Measurements from ENCODE around the gene LRRFIP1.

The LRRFIP1 gene

DNA sequence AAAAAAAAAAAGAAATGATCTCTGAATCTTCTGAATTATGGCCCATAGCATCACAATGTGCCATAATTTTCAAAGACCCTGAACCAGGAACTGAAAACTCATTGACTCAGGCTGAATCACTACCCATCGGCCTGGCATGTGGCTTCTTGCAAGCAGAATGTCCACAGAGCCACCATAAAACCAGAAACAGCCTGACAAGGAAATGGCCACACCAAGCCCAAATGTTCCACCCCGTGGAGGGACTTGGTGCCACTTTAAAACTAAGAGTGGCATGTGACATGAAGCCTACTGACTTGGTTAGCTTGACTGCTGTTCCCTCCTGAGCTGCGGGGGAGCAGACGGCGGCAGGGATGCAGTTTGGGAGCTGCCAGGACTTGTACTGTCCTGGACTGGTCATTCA lies 100.0 kb downstream of the LRRFIP1 start:
- no peak for DNase-seq

DNA sequence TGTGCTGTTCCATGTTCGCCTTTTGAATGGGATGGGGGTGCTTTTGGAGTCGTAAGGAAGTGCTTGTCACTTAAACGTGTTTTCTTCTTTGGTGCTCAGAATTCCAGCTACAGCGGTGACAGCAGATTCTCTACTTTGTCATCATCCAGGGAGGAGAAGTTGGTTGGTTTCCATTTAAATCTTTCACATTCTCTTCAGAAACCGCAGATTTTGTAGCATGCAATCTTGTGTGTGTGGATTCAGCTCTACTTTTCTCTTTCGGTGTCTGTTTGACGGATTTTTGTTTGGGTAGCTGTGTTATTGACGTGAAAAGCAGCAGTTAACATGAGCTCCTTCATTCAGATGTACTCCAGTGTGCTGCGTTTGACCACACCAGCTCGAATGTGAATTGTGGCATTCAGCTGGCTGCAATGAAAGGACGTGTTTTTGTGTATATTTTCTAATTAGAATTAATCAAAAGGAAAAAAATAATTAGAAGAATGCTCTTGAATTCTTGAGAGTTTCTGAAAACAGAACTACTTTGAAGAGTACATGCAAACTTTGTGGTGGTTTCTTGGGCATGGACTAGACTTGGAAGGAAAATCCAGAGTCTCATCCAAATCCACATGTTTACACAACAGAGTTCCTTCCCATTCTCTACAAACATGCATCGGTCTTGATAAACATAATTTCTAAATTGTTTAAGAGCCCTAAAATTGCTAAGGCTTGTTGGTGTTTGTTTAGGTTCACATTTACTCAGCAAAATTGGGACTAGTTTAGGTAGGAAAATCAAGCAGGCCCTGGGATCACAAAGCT lies 102.5 kb downstream of the LRRFIP1 start:
- DNase-seq = no peak

DNA sequence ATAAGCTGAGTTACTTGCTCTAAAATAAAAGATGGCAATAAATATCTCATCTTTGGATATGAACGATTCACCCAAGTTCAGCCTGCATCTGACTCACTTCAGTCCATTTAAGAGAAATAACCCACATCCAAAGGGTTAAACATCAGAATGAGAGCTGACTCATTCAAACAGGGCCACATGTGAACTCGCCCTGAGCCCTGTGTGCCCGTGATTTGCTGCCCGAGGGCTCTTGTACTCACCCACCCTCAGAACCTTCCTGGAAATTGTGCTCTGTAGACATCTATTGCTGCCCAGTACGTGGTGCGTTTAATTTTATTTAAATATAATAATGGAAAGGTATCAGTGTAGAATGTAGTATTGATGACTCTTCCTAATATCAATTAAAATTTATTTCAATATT lies 104.3 kb downstream of the LRRFIP1 start:
- DNase-seq = peak; percentile 33 to 42

DNA sequence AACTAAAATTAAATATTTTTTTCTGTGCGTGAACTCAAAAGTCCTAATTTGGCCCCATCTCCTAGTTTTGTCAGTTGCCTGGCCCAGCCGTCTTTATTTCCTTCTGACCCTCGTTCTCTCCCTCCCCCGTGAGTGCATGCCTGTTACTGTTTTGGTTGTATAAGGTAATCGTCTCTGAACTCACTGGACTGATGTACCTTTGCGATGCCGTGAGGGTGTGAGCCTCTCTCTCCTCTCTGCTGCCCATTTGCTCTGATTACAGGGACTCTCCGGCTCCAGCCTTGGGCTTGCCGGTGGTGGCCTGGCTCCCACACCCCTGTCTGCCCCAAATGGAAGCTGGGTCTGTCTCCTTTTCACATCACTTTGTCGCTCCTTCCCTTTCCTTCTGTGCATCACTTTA lies 104.7 kb downstream of the LRRFIP1 start:
- no peak for DNase-seq

DNA sequence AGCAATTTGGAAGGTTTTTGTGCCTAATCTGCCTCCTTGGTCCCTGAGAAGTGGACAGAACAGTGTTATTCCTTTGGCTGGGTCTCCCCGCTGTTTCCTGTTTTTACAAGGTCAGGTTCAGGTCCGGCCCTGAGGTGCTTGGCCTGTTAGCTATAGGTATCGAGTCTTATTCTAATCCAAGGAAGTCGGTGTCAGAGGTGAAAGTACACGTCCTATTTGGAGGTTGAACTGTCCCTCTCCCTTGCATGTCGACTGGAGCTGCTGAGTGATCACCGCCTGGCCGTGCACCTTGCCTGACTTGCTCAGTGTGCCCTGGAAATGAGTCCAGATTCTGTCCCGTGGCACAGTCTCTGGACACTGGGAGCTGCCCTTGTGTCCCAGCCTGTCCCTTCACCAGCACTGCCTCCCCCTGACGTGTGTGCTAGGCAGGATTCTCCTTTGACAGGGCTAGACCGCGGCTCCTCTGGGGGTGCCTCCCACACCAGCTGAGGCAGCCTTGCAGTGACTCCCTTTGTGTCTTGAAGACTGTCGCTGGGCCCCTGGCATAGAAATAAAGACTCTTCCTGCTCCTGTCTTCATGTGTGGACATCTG lies 105.5 kb downstream of the LRRFIP1 start:
- no peak for DNase-seq

DNA sequence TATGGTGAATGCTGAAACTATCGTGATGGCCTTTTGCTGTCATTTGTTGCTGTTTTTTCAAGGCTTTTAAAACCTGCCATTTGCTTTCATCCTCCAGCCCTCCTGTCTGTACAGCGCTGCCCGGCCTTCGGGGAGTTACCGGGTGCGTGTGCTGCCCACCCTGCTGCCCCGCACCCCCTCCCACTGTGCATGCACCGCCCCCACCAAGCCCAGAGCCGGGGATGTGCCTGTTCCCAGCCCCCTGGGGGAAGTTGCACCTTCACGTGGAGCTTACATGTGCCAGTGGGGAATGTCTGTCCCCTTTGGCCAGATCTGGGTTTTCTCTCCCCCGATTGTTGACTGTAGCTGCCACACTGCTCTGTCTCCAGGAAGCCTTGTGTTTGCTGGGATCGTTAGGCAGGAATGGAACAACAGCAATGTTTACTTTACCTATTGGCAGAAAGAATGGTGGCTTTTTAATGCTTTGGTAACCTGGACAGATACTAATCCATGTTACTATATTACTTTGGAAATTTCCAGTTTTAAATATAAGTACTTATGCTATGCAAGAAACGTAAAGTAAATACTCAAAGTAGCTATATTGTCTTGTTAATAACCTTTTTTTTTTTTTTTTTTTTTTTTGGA lies 106.4 kb downstream of the LRRFIP1 start:
- no peak for DNase-seq

DNA sequence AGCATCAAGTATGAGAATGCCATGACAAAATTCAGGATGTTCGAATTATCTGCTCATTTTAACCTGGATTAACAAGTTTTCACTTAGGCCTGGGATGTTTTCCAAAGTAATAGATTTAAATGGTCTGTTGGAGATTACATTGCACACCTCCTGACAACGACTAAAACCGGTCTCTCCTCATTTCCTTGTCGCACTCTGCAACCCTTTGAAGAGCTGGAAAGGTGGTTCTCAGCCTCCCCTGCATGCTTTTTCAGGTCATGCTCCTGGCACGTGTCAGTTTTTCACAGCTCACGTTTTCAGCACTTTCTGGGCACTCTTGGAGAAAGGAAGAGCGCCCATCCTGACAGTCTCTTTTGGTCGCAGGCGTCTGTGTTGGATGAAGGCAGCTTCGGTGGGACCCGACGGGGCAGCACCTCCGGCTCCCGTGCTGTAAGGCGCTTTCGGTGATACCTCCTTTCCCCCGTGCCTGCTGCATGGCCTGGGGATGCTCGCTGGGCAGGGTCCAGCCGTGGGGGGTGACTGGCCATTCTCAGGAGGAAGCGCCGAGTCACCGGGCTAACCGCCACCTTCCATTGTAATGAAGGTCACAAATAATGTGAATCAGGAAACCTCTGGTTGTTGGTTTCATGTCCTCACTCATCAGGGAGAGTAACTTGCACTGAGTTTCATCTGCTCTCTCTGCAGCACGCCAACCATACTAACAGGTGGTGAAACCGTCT lies 107.7 kb downstream of the LRRFIP1 start:
- DNase-seq = no peak

DNA sequence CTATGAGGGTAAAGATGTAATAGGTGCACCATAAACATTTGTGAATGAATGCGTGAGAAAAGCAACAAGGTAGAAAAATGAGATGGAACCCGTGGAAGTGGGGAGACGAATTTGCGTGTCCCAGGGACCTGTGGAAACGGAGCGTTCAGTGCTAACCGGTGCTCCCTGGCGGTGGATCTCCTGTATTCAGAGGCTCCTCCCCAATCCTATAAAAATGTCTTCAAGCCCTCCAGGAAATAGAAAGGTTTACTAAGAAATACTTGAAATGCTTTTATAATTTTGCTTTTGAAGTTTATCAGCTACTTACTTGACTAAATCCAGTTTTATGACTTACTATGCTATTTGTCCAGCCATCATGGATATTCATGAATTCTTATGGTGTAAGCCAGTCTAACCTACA lies 108.4 kb downstream of the LRRFIP1 start:
- DNase-seq = no peak

DNA sequence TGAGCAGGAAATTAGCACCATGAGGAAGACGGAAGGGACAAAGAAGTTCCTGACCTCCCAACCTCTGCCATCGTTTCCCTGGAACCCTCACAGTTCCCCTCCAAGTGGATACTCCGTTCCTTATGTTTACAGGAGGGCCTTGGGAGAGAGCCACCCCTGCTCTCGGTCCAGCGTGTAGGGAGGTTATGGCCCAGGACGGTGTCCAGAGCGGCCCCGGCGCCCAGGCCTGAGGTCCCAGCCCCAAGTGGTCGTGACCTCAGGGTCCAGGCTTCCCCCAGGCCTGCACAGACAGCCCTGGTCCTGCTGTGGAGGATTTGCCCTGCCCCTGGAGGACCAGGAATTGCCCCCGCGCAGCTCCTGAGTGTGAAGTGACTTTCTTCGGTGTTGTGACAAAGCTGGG lies 109.4 kb downstream of the LRRFIP1 start:
- no peak for DNase-seq

DNA sequence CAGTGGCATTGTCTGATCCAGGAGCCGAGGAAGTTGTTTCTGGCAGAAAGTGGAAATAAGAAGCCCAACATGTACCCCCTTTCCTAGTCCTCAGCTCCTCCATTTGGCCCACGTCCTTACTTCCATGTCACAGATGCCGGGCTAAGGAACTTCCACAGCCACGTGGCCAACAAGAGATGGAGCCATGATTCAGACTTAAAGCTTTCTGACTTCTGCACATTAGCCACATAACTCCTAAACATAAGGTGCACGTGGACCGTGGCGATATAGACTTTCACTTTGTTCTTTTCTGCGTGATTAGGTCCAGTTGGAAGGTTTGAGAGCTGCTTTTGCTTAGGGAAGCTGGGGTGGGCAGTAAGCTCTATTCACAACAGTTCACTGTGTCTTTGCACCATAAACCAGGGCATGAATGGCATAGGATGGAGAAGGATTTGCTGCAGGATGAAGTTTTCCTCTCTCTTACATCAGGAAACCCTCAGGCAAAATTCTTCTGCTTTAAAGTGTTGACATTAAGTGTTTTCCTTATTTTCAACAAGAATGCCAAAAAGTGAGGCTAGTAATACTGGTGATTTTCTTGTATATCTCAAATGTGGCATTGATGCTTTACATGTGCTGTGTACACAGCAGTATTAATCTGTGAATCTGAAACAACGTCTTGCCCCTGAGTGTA lies 109.9 kb downstream of the LRRFIP1 start:
- DNase-seq = no peak

DNA sequence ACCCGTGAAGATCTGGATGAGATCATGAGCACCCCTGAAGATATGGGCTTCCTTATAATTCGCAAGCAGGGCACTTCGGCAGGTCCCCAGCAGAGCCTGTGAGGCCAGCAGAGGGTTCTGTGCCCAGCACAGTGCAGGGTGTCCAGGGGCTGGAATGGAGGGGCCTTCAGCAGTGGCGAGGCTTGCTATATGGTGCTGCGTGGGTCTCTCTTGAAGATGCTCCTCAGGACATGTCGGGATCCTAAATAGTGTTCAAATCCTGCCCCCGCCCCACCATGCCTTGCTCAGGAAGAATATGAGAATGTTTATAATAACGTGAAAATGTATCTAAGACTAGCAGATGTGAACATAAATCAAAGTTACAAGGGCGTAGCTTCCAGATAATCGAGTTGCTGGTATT lies 110.9 kb downstream of the LRRFIP1 start:
- DNase-seq = no peak

DNA sequence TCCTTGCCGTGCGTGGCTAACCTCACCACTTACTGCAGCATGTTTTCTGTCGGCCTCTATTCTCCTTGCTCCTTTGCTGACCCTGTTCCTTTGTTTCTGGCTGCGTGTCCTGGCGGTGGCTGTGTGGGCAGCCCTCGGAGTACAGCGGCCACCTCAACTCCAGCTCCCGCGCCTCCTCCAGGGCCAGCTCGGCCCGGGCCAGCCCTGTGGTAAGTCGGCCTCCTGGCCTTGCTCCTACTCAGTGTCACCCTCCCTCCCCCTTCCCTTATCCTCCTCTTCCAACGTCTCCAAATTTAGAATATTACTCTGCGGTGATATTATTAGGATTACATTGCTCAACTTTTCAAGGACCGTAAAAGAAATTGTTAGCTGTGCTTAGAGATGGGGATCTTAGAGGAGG lies 111.7 kb downstream of the LRRFIP1 start:
- DNase-seq = no peak

DNA sequence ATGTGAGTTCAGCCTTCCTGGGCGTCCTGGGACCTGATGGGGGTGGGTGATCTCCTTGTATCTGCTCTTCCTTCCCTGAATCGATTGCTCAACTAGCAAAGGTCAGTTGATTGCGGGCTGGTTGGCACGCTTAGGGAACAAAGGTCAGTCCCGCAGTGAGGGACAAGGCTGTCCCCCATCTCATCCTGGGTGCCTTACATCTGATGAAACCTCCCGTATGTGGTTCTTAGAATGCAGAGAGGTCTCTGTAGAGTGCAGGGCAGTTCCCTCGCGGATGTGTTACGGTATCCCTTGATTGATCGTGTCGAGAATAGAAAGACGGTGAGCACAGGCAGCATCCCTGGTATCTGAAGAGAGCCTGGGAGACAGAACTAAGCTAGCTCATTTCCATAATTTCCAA lies 114.8 kb downstream of the LRRFIP1 start:
- no peak for DNase-seq

DNA sequence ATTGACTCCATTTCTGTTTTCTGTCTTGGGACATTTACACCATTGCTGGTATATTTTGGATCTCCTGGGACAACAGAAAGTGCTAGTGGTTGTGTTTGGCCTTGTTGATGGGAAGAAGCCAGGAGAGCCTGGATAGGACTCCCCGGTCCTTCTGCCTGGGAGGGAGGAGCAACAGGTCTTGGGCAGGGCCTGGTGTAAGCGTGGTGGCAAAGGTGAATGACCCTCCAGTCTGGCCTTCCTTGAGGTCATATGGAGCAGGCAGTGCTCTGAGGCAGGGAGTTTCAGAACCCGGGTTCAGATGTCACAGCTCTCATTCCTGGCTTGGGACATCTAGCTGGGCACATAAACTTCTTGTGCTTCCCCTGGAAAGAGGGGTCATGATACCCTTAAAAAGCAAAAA lies 115.2 kb downstream of the LRRFIP1 start:
- DNase-seq = no peak

DNA sequence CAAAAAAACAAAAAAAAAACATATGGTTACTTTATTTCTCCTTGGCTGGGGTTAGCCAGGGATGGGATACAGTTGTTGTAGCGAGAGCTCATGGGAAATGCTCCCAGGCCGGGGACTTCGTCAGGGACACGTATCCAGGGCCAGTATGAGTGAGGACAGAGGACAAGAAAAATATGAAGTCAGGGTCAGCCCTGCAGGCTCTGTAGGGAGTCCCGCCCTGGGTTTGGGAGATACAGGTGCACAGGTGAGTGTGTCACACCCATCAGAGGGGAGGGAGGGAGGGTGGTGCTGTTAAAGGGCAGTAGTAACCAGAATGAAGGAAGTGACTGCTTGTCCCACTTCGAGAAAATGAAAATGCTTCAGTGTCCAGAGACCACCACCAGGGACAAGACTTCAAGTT lies 115.6 kb downstream of the LRRFIP1 start:
- no peak for DNase-seq

DNA sequence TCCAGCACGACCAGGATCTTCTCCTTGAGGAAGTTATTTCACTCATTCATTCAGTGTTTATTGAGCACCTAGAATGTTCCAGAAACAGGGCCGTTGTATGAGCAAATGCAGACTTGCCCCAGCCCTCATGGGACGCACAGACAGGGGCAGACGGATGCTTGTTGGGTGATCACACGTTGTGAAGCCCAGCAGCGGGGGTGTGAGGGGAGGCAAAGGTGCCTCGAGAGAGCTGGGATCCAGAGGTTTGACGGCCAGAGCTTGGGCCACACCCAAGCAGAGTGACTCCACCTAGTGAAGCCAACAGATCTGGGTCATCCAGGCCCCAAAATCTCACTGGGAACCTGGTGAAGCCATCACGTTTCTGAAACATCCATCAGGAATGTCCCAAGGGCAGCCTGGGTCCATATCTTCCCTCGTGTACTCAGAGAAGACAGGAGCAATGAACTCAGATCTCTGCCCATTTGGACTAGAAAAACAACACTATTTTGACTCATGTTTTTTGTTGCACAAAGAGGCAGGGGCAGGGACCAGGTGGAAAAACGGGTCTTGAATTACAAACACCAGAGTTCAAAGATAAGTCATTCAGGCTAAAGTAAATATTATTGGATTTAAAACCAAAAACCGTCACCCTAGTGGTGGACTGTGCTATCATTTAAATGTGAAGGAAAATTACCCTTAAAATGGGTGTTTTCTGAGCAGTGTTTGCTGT lies 116.3 kb downstream of the LRRFIP1 start:
- DNase-seq = no peak

DNA sequence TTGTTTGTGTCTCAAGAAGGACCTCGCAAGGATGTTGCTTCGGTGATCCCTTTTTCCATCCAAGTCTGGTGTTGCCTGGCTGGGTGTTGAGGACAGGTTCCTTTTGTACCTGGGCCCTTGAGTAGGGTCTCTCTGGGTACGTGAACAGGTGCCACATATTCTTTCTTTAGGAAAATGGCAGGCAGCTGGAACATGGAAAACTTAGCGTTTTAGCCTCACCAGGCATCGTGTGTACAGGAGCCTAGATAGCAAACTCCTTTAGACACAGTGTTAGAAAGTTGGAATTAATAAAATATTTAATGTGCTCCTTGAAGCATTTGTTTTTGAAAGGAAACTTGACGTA lies 116.9 kb downstream of the LRRFIP1 start:
- no peak for DNase-seq

DNA sequence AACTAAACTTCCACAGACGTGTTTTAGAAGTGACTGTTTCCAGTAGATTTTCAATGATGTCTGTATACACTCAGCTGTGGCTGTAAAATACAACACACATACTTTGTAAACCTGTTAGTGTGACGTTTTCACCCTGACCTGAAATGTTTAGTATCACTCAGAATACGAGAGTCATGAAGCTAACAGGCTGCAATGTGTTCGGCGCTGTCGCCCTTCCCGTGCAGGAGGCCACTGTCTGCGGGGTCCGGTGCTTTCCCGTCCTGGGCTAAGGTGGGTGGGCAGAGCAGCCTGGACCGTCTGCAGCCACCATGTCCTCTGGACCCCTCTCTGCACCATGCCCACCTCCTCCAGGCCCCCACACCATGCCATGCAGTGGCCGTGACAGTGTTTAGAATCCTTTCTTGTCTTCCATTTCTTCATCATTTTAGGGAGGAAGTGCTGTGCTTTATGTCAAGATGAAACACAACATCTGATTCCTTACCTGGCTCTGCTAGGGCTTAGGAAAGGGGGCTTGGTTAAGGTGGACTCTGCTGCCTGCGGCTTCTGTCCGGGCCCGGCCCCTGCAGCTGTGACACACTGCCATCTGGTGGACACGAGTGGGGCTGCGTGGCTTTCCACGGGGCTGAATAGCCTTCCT lies 117.3 kb downstream of the LRRFIP1 start:
- peak; percentile 62 to 76 for DNase-seq

DNA sequence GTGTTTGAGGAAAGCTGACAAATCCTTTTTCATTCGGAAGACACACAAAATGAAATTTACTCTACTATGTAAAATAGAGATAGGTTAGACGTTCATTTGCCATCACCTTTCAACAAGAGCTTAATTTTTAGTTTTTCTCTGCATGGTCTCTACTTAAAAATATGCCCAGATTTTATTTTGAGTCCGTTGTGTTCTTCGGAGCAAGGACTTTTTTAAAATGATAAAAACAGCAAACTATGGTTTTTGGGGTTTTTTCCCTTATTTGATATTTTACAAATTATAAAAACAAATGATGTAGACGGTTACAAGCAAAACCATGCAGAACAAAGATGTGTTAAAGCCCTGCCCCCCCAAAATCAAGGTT lies 117.8 kb downstream of the LRRFIP1 start:
- no peak for DNase-seq

DNA sequence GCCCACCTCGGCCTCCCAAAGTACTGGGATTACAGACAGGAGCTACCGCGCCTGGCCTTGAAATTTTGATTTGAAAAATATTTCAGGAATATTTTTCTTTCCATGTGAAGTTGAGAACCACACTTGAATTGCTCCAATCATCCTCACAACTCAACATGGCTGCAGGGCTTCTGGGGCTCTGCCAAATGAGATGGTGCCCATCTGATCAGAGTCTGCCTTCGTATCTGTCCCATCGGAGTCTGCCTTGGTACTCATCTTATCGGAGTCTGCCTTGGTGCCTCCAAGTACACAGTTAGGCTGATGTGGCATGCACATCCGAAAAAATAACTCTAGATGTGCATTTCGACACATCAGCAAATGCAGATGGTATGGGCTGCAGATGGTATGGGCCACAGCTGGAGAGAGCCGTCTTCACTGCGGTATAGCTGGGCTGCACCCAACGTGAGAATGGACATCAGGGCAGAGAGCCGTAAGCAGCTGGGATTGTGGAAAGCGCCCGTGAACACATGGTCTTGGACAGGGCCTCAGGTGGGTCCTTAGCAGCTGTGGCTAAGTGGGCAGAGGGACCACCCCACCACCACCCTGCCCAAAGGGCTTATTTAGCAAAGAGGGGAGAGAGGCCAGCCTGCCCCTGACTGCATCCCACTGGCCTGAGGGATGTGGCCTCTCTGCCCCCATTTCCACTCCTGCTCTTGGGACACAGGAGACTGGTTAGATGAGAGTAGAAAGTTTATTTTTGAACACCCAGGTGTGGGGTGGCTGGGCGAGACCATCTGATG lies 119.1 kb downstream of the LRRFIP1 start:
- no peak for DNase-seq

DNA sequence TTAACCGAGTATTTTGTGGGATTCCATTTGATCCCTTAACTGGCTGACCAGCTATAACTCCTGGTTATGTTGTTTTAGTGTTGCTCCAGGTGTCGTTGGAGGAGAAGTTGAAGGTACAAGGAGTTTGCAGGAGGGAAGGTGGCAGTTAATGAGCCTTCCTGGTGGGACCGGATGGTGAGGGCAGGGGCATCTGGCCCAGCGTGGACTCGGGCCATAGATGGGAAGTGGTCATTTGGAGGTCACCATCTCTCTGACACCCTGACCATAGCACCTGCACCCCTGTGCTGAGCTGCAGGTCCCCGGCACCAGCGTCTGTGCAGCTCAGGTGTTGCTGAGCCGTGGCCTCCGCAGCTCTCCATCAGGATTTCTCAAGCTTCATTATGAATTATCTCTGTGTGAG lies 119.8 kb downstream of the LRRFIP1 start:
- DNase-seq = no peak

Data from stimulated activated CD4-positive, alpha-beta T cell treated with anti-CD3 and anti-CD28 coated beads, Interleukin-4, amount 100 ng/mL, for 4 hours (primary cell).